Transverse colon (tissue), 4 donors: ENCODE data around the gene TNRC6B. TPM values are rescaled to one million over a fixed set of nuclear protein-coding genes. Genes with fewer than 3 reads are reported as not detected.

Source experiments
- DNase-seq: peaks from one replicate; pipeline ENCODE4 v3.0.0-alpha.2; 2019
- H3K27ac ChIP-seq, 4 donors: fragments of 200-600 bp; sonication (generic); 2 replicates each; pipeline ENCODE4 v1.5.1; 2016 to 2018; ENCODE audit warnings: inconsistent platforms in 4 of 4
- H3K27me3 ChIP-seq: fragments of 200-600 bp; sonication (generic); 2 replicates; pipeline ENCODE4 v1.5.1; 2017; ENCODE audit warnings: inconsistent platforms
- H3K36me3 ChIP-seq, 4 donors: fragments of 200-600 bp; sonication (generic); 2 replicates each; pipeline ENCODE4 v1.5.1; 2017 to 2019; ENCODE audit warnings: inconsistent platforms in 4 of 4
- H3K4me1 ChIP-seq, 4 donors: fragments of 200-600 bp; sonication (generic); 2 replicates each; pipeline ENCODE4 v1.5.1; 2017 to 2020; ENCODE audit warnings: inconsistent platforms in 4 of 4
- H3K4me3 ChIP-seq, 4 donors: fragments of 200-600 bp; sonication (generic); 1 replicate in 1 of 4; 2 replicates in 3 of 4; pipeline versions ENCODE4 v1.5.1 to v1.6.1; 2017 to 2019; ENCODE audit warnings: inconsistent platforms in 4 of 4
- H3K9me3 ChIP-seq, 2 donors: fragments of 200-600 bp; sonication (generic); 2 replicates each; pipeline ENCODE4 v1.5.1; 2017 to 2019; ENCODE audit warnings: inconsistent platforms in 2 of 2
- CTCF ChIP-seq, 5 experiments: fragments of 200-600 bp in 3 of 5; fragments of 450-650 bp in 2 of 5; sonication (generic) in 3 of 5; IDR thresholded peaks; 1 replicate in 2 of 5; 2 replicates in 3 of 5; pipeline ENCODE4 v1.5.1; 2016 to 2017; ENCODE audit warnings: antibody characterized with exemption in 5 of 5, inconsistent platforms in 3 of 5, mild to moderate bottlenecking in 2 of 5, moderate library complexity in 1 of 5
- EP300 ChIP-seq: sonication (generic); formaldehyde crosslinking; IDR thresholded peaks from one replicate; pipeline ENCODE4 v1.6.1; 2017; ENCODE audit warnings: antibody characterized with exemption, low read depth
- POLR2A ChIP-seq: fragments of 450-650 bp; IDR thresholded peaks from one replicate; pipeline ENCODE4 v1.6.1; 2016; ENCODE audit warnings: antibody characterized with exemption, mild to moderate bottlenecking, moderate library complexity
- POLR2AphosphoS5 ChIP-seq, 3 donors: sonication (generic); formaldehyde crosslinking; IDR thresholded peaks; one replicate each; pipeline ENCODE4 v1.6.1; 2016; ENCODE audit warnings: antibody characterized with exemption in 3 of 3
- WGBS, 2 donors: methylation state at CpG; one replicate each; pipeline ENCODE4 v1.1.5; 2018; ENCODE audit warnings: low coverage in 1 of 2; 5-methylcytosine and 5-hydroxymethylcytosine counted together
- in situ Hi-C, 4 donors: fragments of 200-750 bp; cut with MboI; loops; one replicate each; pipeline versions ENCODE4 v1.15.0 to v1.15.1; 2017; ENCODE audit warnings: low sequenced_read_pairs in 3 of 4, low pct_ligation_motif_present in 1 of 4, low pct_unique_long_range_greater_than_20kb in 1 of 4
- intact Hi-C: fragments of 100-400 bp; cut with DNase I; formaldehyde crosslinking; loops from one replicate; pipeline ENCODE4 v1.15.1; 2023; ENCODE audit warnings: low total_unique reads
- total RNA-seq, 4 donors: library from RNA; depleted of rRNA; stranded (reverse); fragments of >200 nt; gene quantifications; one replicate each; pipeline ENCODE4 v1.1.0, GENCODE V29; 2016

Gene TNRC6B
- total RNA-seq, 4 donors from 2014 or later = 36.7 to 108 (median 54.0) TPM

GRCh38 chr22:40234658-40235057 is 56.9 kb downstream of the TNRC6B start:
- in situ Hi-C loops (no loop called here), intact Hi-C loops (no loop called here)
- Histone ChIP-seq H3K4me3 (no peak overlapping the region), H3K36me3 (peaks cover 0 to 9% (median 0%) of the 10 kb centered on the region in 4 donors), H3K9me3 (no peaks in the 10 kb centered on the region), H3K27ac (no peak overlapping the region), H3K27me3 (no peaks in the 10 kb centered on the region), H3K4me1 (peaks cover 8 to 14% (median 12%) of the 10 kb centered on the region in 4 donors)
- no peak for TF ChIP-seq POLR2AphosphoS5 (IDR thresholded peaks at IDR 0.05)
- no peak for TF ChIP-seq POLR2A
- no peak for TF ChIP-seq CTCF (IDR thresholded peaks at IDR 0.05)
- TF ChIP-seq EP300 = no peak
- no peak for DNase-seq

- no peak for DNase-seq
- Histone ChIP-seq H3K36me3 (peaks cover 0 to 6% (median 0%) of the 10 kb centered on the region in 4 donors), H3K27ac (no peak overlapping the region), H3K4me3 (no peak overlapping the region), H3K4me1 (peaks cover 8 to 17% (median 12%) of the 10 kb centered on the region in 4 donors), H3K9me3 (no peaks in the 10 kb centered on the region), H3K27me3 (no peaks in the 10 kb centered on the region)
- no peak for TF ChIP-seq EP300
- TF ChIP-seq POLR2A = no peak
- TF ChIP-seq POLR2AphosphoS5 (IDR thresholded peaks at IDR 0.05) = no peak
- TF ChIP-seq CTCF (IDR thresholded peaks at IDR 0.05) = no peak
- intact Hi-C loops = no loop called here
- 49% methylated on average over 5 of the region's 5 CpGs; no CpG with 5 or more reads in 1 of the 2 donors for WGBS, 2 donors
- in situ Hi-C loops = no loop called here
Observed at GRCh38 chr22:40235308-40235707, 57.6 kb downstream of the TNRC6B start.

GRCh38 chr22:40236131-40236665 is 58.5 kb downstream of the TNRC6B start:
- Histone ChIP-seq H3K4me3 (no peak overlapping the region), H3K36me3 (peaks cover 0 to 6% (median 0%) of the 10 kb centered on the region in 4 donors), H3K27ac (no peak overlapping the region), H3K27me3 (no peaks in the 10 kb centered on the region), H3K4me1 (peaks cover 8 to 22% (median 12%) of the 10 kb centered on the region in 4 donors), H3K9me3 (no peaks in the 10 kb centered on the region)
- intact Hi-C loops = no loop called here
- in situ Hi-C loops = no loop called here
- no peak for DNase-seq
- TF ChIP-seq POLR2AphosphoS5 (IDR thresholded peaks at IDR 0.05) (no peak), CTCF (IDR thresholded peaks at IDR 0.05) (no peak), POLR2A (no peak), EP300 (no peak)
- 77 to 84% methylated on average over 3 to 4 of the region's 4 CpGs for WGBS, 2 donors

- intact Hi-C loops = no loop called here
- Histone ChIP-seq H3K4me1 (peaks cover 8 to 22% (median 12%) of the 10 kb centered on the region in 4 donors), H3K27ac (no peak overlapping the region), H3K4me3 (no peak overlapping the region), H3K9me3 (no peaks in the 10 kb centered on the region), H3K36me3 (peaks cover 0 to 4% (median 0%) of the 10 kb centered on the region in 4 donors), H3K27me3 (no peaks in the 10 kb centered on the region)
- no peak for DNase-seq
- in situ Hi-C loops = no loop called here
- WGBS, 2 donors = 81 to 95% methylated on average over 3 to 4 of the region's 4 CpGs
- TF ChIP-seq POLR2A (no peak), EP300 (no peak), CTCF (IDR thresholded peaks at IDR 0.05) (no peak), POLR2AphosphoS5 (IDR thresholded peaks at IDR 0.05) (no peak)
Observed at GRCh38 chr22:40237241-40237640, 59.5 kb downstream of the TNRC6B start.
